Left kidney (tissue), 1 donor: ENCODE data around the gene MIS18BP1. TPM values are rescaled to one million over a fixed set of nuclear protein-coding genes. Genes with fewer than 3 reads are reported as not detected.

ENCODE experiments used
- polyA plus RNA-seq: library from polyadenylated mRNA; unstranded; fragments of 120-200 nt; gene quantifications from one replicate; pipeline ENCODE4 v1.2.1, GENCODE V29; 2013; ENCODE audit not compliant: insufficient read length

Gene MIS18BP1
- polyA plus RNA-seq, 1 donor: 63.8 TPM

Other genes starting within 250 kb of the MIS18BP1 start
- gene PRPF39, start 169.1 kb downstream of the MIS18BP1 start, polyA plus RNA-seq: 85.3 TPM
- 138 TPM for gene FKBP3, start 118.7 kb downstream of the MIS18BP1 start, polyA plus RNA-seq
- 18.9 TPM for gene FANCM, start 117.3 kb downstream of the MIS18BP1 start, polyA plus RNA-seq